ENCODE results near the gene GPER1.
"Not testable (repeated sequence)": the region's sequence is repeated elsewhere in the genome, so short reads cannot be mapped to it uniquely, and the experiment has no call there.

GPER1 gene

DNA sequence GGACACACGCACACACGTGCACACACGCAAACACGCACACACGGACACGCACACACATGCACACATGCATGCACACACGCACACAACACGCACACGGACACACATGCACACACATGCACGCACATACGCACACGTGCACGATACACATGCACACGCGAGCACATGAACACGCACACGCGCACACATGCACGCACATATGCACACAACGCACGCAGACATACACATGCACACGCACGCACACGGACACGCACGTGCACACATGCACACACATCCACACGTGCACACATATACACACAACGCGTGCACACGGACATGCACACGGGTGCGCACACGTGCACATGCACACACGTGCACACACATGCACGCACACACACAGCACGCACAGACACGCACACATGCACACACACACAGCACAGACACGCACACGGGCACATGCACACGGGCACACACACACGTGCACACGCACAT, 17.3 kb upstream of the GPER1 start:
- H3K27ac ChIP-seq (ENCODE audit: low read depth in 2 of 2, low read length in 2 of 2) = no peak overlapping the region
- H3K9me3 ChIP-seq (ENCODE audit: control insufficient read depth in 2 of 2, low read length in 2 of 2) = no peaks in the 10 kb centered on the region
- H3K4me1 ChIP-seq (ENCODE audit: control insufficient read depth in 2 of 2, insufficient read depth in 2 of 2, low read length in 2 of 2) = peaks cover 0 to 3% of the 10 kb centered on the region in 2 donors
- H3K27me3 ChIP-seq (ENCODE audit: control insufficient read depth in 2 of 2, insufficient read depth in 2 of 2, low read length in 2 of 2) = no peaks in the 10 kb centered on the region
- H3K9ac ChIP-seq (ENCODE audit: low read depth in 1 of 2, low read length in 2 of 2) = no peak overlapping the region
- no peaks in the 10 kb centered on the region for H3K36me3 ChIP-seq (ENCODE audit: control insufficient read depth in 2 of 2, insufficient read depth in 2 of 2, low read length in 2 of 2)
- H3K4me3 ChIP-seq (ENCODE audit: low read length in 2 of 2) = no peak overlapping the region

DNA sequence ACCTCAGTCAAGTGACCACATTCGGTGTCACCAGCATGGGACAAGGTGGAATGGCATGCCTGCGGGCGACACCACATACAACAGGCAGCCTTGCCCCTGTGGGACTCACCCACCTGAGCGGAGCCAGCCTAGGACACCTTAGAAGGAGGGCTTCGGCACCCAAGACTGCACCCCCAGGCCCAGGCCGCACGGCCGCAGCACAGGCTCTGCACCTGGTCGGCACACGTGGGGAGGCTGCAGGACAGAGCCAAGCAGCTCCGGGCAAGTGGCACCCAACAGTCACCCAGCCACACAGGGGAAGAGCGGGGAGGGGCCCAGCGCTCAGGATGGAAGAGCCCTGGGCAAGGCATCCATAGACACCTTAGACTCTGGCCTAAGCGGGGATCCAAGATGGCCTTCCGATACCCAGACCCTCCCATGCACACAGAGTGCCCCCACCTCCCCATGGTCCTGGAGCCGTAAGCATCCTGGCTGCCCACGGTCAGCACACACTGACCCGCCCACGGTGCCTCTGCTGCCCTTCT, 16.1 kb upstream of the GPER1 start:
- Histone ChIP-seq H3K27me3 (ENCODE audit: control insufficient read depth in 2 of 2, insufficient read depth in 2 of 2, low read length in 2 of 2) (no peaks in the 10 kb centered on the region), H3K9me3 (ENCODE audit: control insufficient read depth in 2 of 2, low read length in 2 of 2) (no peaks in the 10 kb centered on the region), H3K4me3 (ENCODE audit: low read length in 2 of 2) (no peak overlapping the region), H3K27ac (ENCODE audit: low read depth in 2 of 2, low read length in 2 of 2) (no peak overlapping the region), H3K4me1 (ENCODE audit: control insufficient read depth in 2 of 2, insufficient read depth in 2 of 2, low read length in 2 of 2) (no peaks in the 10 kb centered on the region), H3K36me3 (ENCODE audit: control insufficient read depth in 2 of 2, insufficient read depth in 2 of 2, low read length in 2 of 2) (no peaks in the 10 kb centered on the region), H3K9ac (ENCODE audit: low read depth in 1 of 2, low read length in 2 of 2) (no peak overlapping the region)

- H3K36me3 ChIP-seq (ENCODE audit: control insufficient read depth in 2 of 2, insufficient read depth in 2 of 2, low read length in 2 of 2) = no peaks in the 10 kb centered on the region
- no peak overlapping the region for H3K27ac ChIP-seq (ENCODE audit: low read depth in 2 of 2, low read length in 2 of 2)
- no peaks in the 10 kb centered on the region for H3K9me3 ChIP-seq (ENCODE audit: control insufficient read depth in 2 of 2, low read length in 2 of 2)
- no peaks in the 10 kb centered on the region for H3K27me3 ChIP-seq (ENCODE audit: control insufficient read depth in 2 of 2, insufficient read depth in 2 of 2, low read length in 2 of 2)
- no peak overlapping the region for H3K9ac ChIP-seq (ENCODE audit: low read depth in 1 of 2, low read length in 2 of 2)
- peaks cover 0 to 1% of the 10 kb centered on the region in 2 donors for H3K4me1 ChIP-seq (ENCODE audit: control insufficient read depth in 2 of 2, insufficient read depth in 2 of 2, low read length in 2 of 2)
- no peak overlapping the region for H3K4me3 ChIP-seq (ENCODE audit: low read length in 2 of 2)
These were observed 14.6 kb upstream of the GPER1 start for GRCh38 chr7:1073142-1073977.

DNA sequence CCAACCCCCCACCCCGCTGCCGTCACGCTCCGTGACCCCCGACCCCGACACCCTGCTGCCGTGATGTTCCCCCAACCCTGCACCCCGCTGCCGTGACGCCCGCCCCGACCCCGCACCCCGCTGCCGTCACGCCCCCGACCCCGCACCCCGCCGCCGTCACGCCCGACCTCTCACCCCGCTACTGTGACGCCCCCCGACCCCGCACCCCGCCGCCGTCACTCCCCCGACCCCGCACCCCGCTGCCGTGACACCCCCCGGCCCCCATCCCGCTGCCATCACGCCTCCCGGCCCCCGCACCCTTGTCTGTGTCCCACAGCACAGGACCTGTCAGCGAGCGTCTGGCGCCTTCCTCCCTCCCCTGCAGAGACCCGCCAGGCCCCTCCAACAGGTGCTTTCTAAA, 13.9 kb upstream of the GPER1 start:
- H3K9me3 ChIP-seq (ENCODE audit: control insufficient read depth in 2 of 2, low read length in 2 of 2); H3K4me1 ChIP-seq (ENCODE audit: control insufficient read depth in 2 of 2, insufficient read depth in 2 of 2, low read length in 2 of 2); H3K27me3 ChIP-seq (ENCODE audit: control insufficient read depth in 2 of 2, insufficient read depth in 2 of 2, low read length in 2 of 2); H3K27ac ChIP-seq (ENCODE audit: low read depth in 2 of 2, low read length in 2 of 2); H3K9ac ChIP-seq (ENCODE audit: low read depth in 1 of 2, low read length in 2 of 2); H3K36me3 ChIP-seq (ENCODE audit: control insufficient read depth in 2 of 2, insufficient read depth in 2 of 2, low read length in 2 of 2); H3K4me3 ChIP-seq (ENCODE audit: low read length in 2 of 2): not testable (repeated sequence)

DNA sequence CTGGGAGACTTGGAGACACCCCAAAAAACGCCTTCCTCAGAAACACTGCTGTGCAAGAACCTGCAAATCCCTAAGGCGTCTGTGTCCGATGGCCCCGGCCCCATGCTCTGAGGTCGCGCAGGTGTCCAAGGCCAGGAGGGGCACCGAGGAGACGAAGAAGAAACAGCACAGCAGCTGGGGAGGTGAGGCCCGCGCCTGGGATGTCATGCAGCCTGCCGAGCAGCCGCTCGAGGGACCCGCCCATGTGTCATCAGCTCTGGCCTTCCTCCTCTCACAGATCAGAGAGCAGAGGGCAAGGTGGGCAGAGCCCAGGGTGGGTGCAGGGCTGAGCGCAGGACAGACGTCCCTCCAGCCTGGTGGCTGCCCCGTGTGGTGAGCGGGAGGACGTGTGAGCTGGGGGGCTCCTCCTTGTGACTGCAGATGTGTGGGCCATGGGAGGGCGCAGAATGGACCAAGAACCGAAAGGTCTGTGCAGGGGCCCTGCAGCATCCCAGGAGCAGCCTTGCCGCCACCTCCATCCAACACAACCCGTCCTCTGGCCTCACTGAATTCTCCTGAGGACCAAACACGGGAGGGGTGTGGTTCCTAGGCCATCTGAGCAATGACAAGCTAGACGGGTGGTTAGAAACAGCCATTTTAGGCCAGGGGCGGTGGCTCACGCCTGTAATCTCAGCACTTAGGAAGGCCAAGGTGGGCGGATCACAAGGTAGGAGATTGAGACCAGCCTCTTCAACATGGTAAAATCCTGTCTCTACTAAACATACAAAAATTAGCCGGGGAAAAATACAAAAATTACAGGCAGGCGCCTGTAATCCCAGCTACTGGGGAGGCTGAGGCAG, 13.1 kb upstream of the GPER1 start:
- Histone ChIP-seq H3K36me3 (ENCODE audit: control insufficient read depth in 2 of 2, insufficient read depth in 2 of 2, low read length in 2 of 2) (no peaks in the 10 kb centered on the region), H3K4me1 (ENCODE audit: control insufficient read depth in 2 of 2, insufficient read depth in 2 of 2, low read length in 2 of 2) (peaks cover 0 to 8% of the 10 kb centered on the region in 2 donors), H3K9ac (ENCODE audit: low read depth in 1 of 2, low read length in 2 of 2) (no peak overlapping the region), H3K27me3 (ENCODE audit: control insufficient read depth in 2 of 2, insufficient read depth in 2 of 2, low read length in 2 of 2) (no peaks in the 10 kb centered on the region), H3K9me3 (ENCODE audit: control insufficient read depth in 2 of 2, low read length in 2 of 2) (no peaks in the 10 kb centered on the region), H3K4me3 (ENCODE audit: low read length in 2 of 2) (no peak overlapping the region), H3K27ac (ENCODE audit: low read depth in 2 of 2, low read length in 2 of 2) (no peak overlapping the region)

GRCh38 chr7:1076184-1077072, 11.5 kb upstream of the GPER1 start:
- H3K9me3 ChIP-seq (ENCODE audit: control insufficient read depth in 2 of 2, low read length in 2 of 2) = no peaks in the 10 kb centered on the region
- H3K9ac ChIP-seq (ENCODE audit: low read depth in 1 of 2, low read length in 2 of 2) = no peak overlapping the region
- H3K27ac ChIP-seq (ENCODE audit: low read depth in 2 of 2, low read length in 2 of 2) = no peak overlapping the region
- no peak overlapping the region for H3K4me3 ChIP-seq (ENCODE audit: low read length in 2 of 2)
- no peaks in the 10 kb centered on the region for H3K36me3 ChIP-seq (ENCODE audit: control insufficient read depth in 2 of 2, insufficient read depth in 2 of 2, low read length in 2 of 2)
- H3K4me1 ChIP-seq (ENCODE audit: control insufficient read depth in 2 of 2, insufficient read depth in 2 of 2, low read length in 2 of 2) = peaks cover 0 to 8% of the 10 kb centered on the region in 2 donors
- H3K27me3 ChIP-seq (ENCODE audit: control insufficient read depth in 2 of 2, insufficient read depth in 2 of 2, low read length in 2 of 2) = no peaks in the 10 kb centered on the region

DNA sequence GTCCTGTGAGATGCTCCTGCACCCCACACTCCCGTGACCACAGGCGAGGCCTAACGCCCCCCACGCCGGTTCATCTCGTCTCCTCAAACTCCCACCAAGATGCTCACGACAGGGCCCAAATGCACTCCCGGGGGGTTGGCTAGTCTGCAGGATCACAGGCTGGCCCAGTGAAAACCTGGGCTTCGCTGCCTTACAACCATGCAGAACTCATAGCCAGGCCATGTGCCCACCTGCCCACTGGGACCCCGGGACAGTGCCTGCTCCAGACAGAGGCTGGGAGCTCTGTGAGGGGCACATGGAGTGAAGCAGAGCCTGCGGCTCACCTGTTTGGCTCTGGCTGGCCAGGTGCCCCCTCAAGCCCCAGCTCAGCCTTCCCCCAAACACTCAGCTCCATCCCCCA, 9.4 kb upstream of the GPER1 start:
- peaks cover under 1 to 10% of the 10 kb centered on the region in 2 donors for H3K4me1 ChIP-seq (ENCODE audit: control insufficient read depth in 2 of 2, insufficient read depth in 2 of 2, low read length in 2 of 2)
- no peaks in the 10 kb centered on the region for H3K36me3 ChIP-seq (ENCODE audit: control insufficient read depth in 2 of 2, insufficient read depth in 2 of 2, low read length in 2 of 2)
- H3K9me3 ChIP-seq (ENCODE audit: control insufficient read depth in 2 of 2, low read length in 2 of 2) = no peaks in the 10 kb centered on the region
- H3K9ac ChIP-seq (ENCODE audit: low read depth in 1 of 2, low read length in 2 of 2) = no peak overlapping the region
- no peaks in the 10 kb centered on the region for H3K27me3 ChIP-seq (ENCODE audit: control insufficient read depth in 2 of 2, insufficient read depth in 2 of 2, low read length in 2 of 2)
- peak overlapping the region in 1 of 2 donors; percentile 58 for H3K27ac ChIP-seq (ENCODE audit: low read depth in 2 of 2, low read length in 2 of 2)
- H3K4me3 ChIP-seq (ENCODE audit: low read length in 2 of 2) = no peak overlapping the region

DNA sequence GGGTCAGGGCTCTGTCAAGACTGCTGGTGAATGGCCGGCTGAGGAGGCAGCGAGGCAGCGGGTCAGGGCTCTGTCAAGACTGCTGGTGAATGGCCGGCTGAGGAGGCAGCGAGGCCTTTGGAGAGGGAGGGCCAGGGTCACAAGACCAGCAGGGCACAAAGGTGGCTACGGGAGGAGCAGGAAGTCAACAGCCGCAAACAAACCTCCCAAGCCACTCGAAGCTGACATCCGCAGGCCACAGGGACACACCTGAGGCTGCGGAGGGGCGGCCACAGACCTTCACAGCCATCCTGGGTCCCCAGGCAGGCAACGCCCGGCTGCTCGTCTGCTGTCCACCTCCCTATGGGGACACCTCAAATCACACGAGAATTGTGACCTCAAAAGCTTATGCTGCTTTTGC, 8.9 kb upstream of the GPER1 start:
- Histone ChIP-seq H3K4me3 (ENCODE audit: low read length in 2 of 2) (no peak overlapping the region), H3K27me3 (ENCODE audit: control insufficient read depth in 2 of 2, insufficient read depth in 2 of 2, low read length in 2 of 2) (no peaks in the 10 kb centered on the region), H3K36me3 (ENCODE audit: control insufficient read depth in 2 of 2, insufficient read depth in 2 of 2, low read length in 2 of 2) (no peaks in the 10 kb centered on the region), H3K9ac (ENCODE audit: low read depth in 1 of 2, low read length in 2 of 2) (no peak overlapping the region), H3K4me1 (ENCODE audit: control insufficient read depth in 2 of 2, insufficient read depth in 2 of 2, low read length in 2 of 2) (peaks cover 5 to 14% of the 10 kb centered on the region in 2 donors), H3K9me3 (ENCODE audit: control insufficient read depth in 2 of 2, low read length in 2 of 2) (no peaks in the 10 kb centered on the region), H3K27ac (ENCODE audit: low read depth in 2 of 2, low read length in 2 of 2) (peak overlapping the region in 1 of 2 donors; percentile 58)

DNA sequence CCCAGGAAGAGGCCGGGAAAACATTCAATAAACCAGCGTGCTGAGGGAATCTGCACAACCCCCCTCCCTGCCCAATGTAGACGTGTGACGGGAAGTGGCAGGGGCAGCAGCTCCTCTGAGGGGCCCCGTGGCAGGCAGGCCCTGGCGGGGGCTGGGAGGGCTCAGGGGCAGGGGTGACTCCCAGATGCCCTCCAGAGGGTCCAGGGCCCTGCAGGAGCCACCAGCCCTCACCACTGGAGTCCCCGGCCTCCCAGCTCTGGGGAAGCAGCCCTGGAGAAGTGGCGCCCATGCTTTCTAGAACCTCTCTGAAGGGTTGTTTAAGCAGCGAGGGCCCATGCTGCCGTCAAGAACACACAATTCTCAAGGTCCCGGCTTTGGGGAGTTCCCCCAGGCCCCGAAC, 8.4 kb upstream of the GPER1 start:
- Histone ChIP-seq H3K27ac (ENCODE audit: low read depth in 2 of 2, low read length in 2 of 2) (no peak overlapping the region), H3K4me1 (ENCODE audit: control insufficient read depth in 2 of 2, insufficient read depth in 2 of 2, low read length in 2 of 2) (peaks cover 6 to 18% of the 10 kb centered on the region in 2 donors), H3K36me3 (ENCODE audit: control insufficient read depth in 2 of 2, insufficient read depth in 2 of 2, low read length in 2 of 2) (no peaks in the 10 kb centered on the region), H3K9ac (ENCODE audit: low read depth in 1 of 2, low read length in 2 of 2) (no peak overlapping the region), H3K27me3 (ENCODE audit: control insufficient read depth in 2 of 2, insufficient read depth in 2 of 2, low read length in 2 of 2) (no peaks in the 10 kb centered on the region), H3K9me3 (ENCODE audit: control insufficient read depth in 2 of 2, low read length in 2 of 2) (no peaks in the 10 kb centered on the region), H3K4me3 (ENCODE audit: low read length in 2 of 2) (no peak overlapping the region)

All from mucosa of rectum (tissue), 2 donors.